Raji (cell line): ENCODE data around the gene CERS6.

Experiments
- POLR2A ChIP-seq: IDR thresholded peaks from 2 replicates; pipeline ENCODE4 v1.6.1; 2011; ENCODE audit warnings: low read depth, low read length, control low read depth; ENCODE audit not compliant: insufficient read depth

Gene CERS6

GRCh38 chr2:168559187-168559586 lies 103.1 kb downstream of the CERS6 start:
- no peak for TF ChIP-seq POLR2A

GRCh38 chr2:168560817-168561499 lies 104.9 kb downstream of the CERS6 start:
- no peak for TF ChIP-seq POLR2A

GRCh38 chr2:168561991-168562390 lies 105.9 kb downstream of the CERS6 start:
- no peak for TF ChIP-seq POLR2A

- no peak for TF ChIP-seq POLR2A
Measured at GRCh38 chr2:168562971-168563370, 106.9 kb downstream of the CERS6 start.

GRCh38 chr2:168564641-168565040 lies 108.6 kb downstream of the CERS6 start:
- no peak for TF ChIP-seq POLR2A

GRCh38 chr2:168565112-168565511 lies 109.0 kb downstream of the CERS6 start:
- TF ChIP-seq POLR2A: no peak

GRCh38 chr2:168565512-168565911 lies 109.4 kb downstream of the CERS6 start:
- no peak for TF ChIP-seq POLR2A

- no peak for TF ChIP-seq POLR2A
Measured at GRCh38 chr2:168566974-168567665, 111.0 kb downstream of the CERS6 start.

- TF ChIP-seq POLR2A: no peak
Measured at GRCh38 chr2:168567836-168568235, 111.8 kb downstream of the CERS6 start.

- no peak for TF ChIP-seq POLR2A
Measured at GRCh38 chr2:168568476-168569267, 112.6 kb downstream of the CERS6 start.

- TF ChIP-seq POLR2A: no peak
Measured at GRCh38 chr2:168571061-168571460, 115.0 kb downstream of the CERS6 start.

GRCh38 chr2:168573128-168573903 lies 117.2 kb downstream of the CERS6 start:
- TF ChIP-seq POLR2A: no peak

GRCh38 chr2:168574856-168575630 lies 119.0 kb downstream of the CERS6 start:
- TF ChIP-seq POLR2A: no peak

- no peak for TF ChIP-seq POLR2A
Measured at GRCh38 chr2:168577885-168578284, 121.8 kb downstream of the CERS6 start.
